Measurements from ENCODE around the gene GABBR2. TPM values are rescaled to one million over a fixed set of nuclear protein-coding genes. Genes with fewer than 3 reads are reported as not detected.

GABBR2 gene
- total and polyA plus RNA-seq, 2 of the 8 experiments (the other 6 are each of a cell fraction or from before 2014, with no cell fraction given), result 0.50 to 1.2 TPM

DNA sequence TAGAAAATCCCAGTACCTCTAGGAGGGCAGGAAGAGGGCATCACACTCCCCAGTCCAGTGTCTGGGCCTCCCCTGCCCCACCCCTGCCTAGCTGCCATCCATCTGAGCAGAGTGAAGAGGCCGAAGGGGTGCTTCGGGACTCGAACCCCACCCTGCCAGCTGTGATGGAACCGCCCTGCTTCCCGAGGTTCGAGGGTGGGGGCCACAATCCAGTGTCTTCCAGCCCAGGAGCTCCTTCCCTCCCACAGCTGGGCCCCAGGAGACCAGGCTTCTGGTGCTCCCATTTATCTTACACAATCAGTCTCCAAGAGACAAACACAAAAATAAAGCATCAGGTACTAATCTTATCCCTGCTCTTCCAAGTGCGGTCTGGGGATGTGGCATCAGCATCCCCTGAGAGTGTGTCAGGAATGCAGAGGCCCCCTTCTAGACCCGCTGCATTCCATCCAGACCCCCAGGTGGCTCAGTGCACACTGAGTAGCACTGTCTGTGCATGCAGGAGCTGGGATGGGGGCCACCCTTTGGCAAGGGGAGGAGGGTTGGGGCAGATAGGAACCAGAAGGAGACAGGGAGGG, 330.4 kb downstream of the GABBR2 start:
- H3K27ac ChIP-seq (ENCODE audit: low read depth, low read length), result no peak overlapping the region
- no peak overlapping the region for H2BK12ac ChIP-seq (ENCODE audit: low read depth, low read length)
- H3K23ac ChIP-seq (ENCODE audit: insufficient read length), result no peak overlapping the region
- peaks cover 2 to 9% (median 6%) of the 10 kb centered on the region in 4 experiments; a peak in 6 of 7 replicates for H3K4me1 ChIP-seq (replicated peaks in 1 of 4; ENCODE audit: control insufficient read depth in 3 of 4, insufficient read depth in 4 of 4, low read length in 3 of 4)
- CTCF ChIA-PET (ENCODE audit: partially characterized antibody), result interaction anchor here (0.9 to 2.9 kb wide), 3 partner anchors 14 to 334 kb away, joined by 3 to 12 read pairs (median 5); no protein-coding TSS in a partner anchor
- no peak overlapping the region for H3K14ac ChIP-seq (ENCODE audit: insufficient read length)
- H3K9me3 ChIP-seq (ENCODE audit: insufficient read depth in 2 of 2, low read depth in 1 of 2, low read length in 1 of 2), result no peaks in the 10 kb centered on the region
- no peak overlapping the region for H3K56ac ChIP-seq (replicated peaks; ENCODE audit: insufficient read length, low read depth, low read length)
- POLR2A ChIA-PET (ENCODE audit: partially characterized antibody), result no interaction called here
- no peaks in the 10 kb centered on the region for H3K79me2 ChIP-seq (ENCODE audit: control insufficient read depth in 1 of 2, insufficient read depth in 2 of 2, low read length in 2 of 2)
- H4K91ac ChIP-seq (replicated peaks; ENCODE audit: insufficient read length, low read length), result no peak overlapping the region
- H4K5ac ChIP-seq (ENCODE audit: insufficient read length, low read depth, low read length), result no peak overlapping the region
- no peaks in the 10 kb centered on the region for H3K36me3 ChIP-seq (ENCODE audit: control insufficient read depth in 2 of 4, insufficient read depth in 4 of 4, low read length in 3 of 4)
- no peak overlapping the region for H3K9ac ChIP-seq (replicated peaks in 1 of 4; ENCODE audit: extremely low read depth in 1 of 4, low read depth in 3 of 4, low read length in 3 of 4)
- WGBS, 2 experiments (ENCODE audit: extremely low coverage in 1 of 2, insufficient coverage in 1 of 2, insufficient read length in 1 of 2, insufficient replicate concordance in 2 of 2, low coverage in 1 of 2, low lambda C conversion rate in 2 of 2, missing lambda C conversion rate in 1 of 2), result 91% methylated on average over 8 of the region's 8 CpGs; no CpG with 5 or more reads in 1 of the 2 experiments
- DNase-seq (ENCODE audit: low read depth in 1 of 2, low spot score in 2 of 2), result no peak
- no peak overlapping the region for H2AK5ac ChIP-seq (ENCODE audit: low read depth, low read length)
- H2BK15ac ChIP-seq (ENCODE audit: low read length), result no peak overlapping the region
- no peak overlapping the region for H2BK20ac ChIP-seq (ENCODE audit: low read length)
- H2BK5ac ChIP-seq (ENCODE audit: low read depth, low read length), result no peak overlapping the region
- no peaks in the 10 kb centered on the region for H3K27me3 ChIP-seq (replicated peaks in 1 of 4; ENCODE audit: control insufficient read depth in 3 of 4, extremely low read depth in 1 of 4, insufficient read depth in 3 of 4, low read length in 3 of 4)
- H3K4ac ChIP-seq (replicated peaks; ENCODE audit: insufficient read length, low read depth, low read length), result no peak overlapping the region
- no peak for TF ChIP-seq SUZ12 (IDR thresholded peaks at IDR 0.05; ENCODE audit: low read length)
- no peak for TF ChIP-seq HDAC2 (IDR thresholded peaks at IDR 0.05; ENCODE audit: borderline replicate concordance in 1 of 2, low read depth in 2 of 2, low read length in 2 of 2)
- no peak for TF ChIP-seq EP300 (IDR thresholded peaks at IDR 0.05; ENCODE audit: borderline replicate concordance in 1 of 2, low read depth in 2 of 2, low read length in 2 of 2)
- H2BK120ac ChIP-seq (replicated peaks; ENCODE audit: low read depth, low read length), result no peak overlapping the region
- H3K23me2 ChIP-seq (ENCODE audit: low read depth, low read length), result no peaks in the 10 kb centered on the region
- no peak overlapping the region for H4K8ac ChIP-seq (ENCODE audit: extremely low read depth, insufficient read depth, low read length)
- no peak overlapping the region for H3K4me2 ChIP-seq (ENCODE audit: insufficient read depth in 1 of 2, low read depth in 2 of 2, low read length in 2 of 2)
- no peaks in the 10 kb centered on the region for H4K20me1 ChIP-seq (replicated peaks in 1 of 2; ENCODE audit: control insufficient read depth in 1 of 2, insufficient read depth in 2 of 2, low read length in 2 of 2)
- H3K79me1 ChIP-seq (ENCODE audit: low read depth, low read length), result no peaks in the 10 kb centered on the region
- no peak for FAIRE-seq
- H3K4me3 ChIP-seq (ENCODE audit: extremely low read depth in 1 of 4, insufficient read depth in 2 of 4, low read depth in 3 of 4, low read length in 4 of 4), result no peak overlapping the region
- H2AFZ ChIP-seq (ENCODE audit: low read length), result no peak overlapping the region
- H3K18ac ChIP-seq (ENCODE audit: extremely low read depth, low read length), result no peak overlapping the region

Data from H1 (cell line).